Stimulated activated CD8-positive, alpha-beta memory T cell treated with anti-CD3 and anti-CD28 coated beads, Interleukin-15, amount 100 ng/mL, for 24 hours (primary cell): ENCODE measurements around the gene COA4.
"Not testable (repeated sequence)": the region's sequence is repeated elsewhere in the genome, so short reads cannot be mapped to it uniquely, and the experiment has no call there.

Source experiments
- DNase-seq: peaks from one replicate; pipeline ENCODE4 v3.0.0-alpha.2; 2020; ENCODE audit warnings: low read depth

Gene COA4

DNA sequence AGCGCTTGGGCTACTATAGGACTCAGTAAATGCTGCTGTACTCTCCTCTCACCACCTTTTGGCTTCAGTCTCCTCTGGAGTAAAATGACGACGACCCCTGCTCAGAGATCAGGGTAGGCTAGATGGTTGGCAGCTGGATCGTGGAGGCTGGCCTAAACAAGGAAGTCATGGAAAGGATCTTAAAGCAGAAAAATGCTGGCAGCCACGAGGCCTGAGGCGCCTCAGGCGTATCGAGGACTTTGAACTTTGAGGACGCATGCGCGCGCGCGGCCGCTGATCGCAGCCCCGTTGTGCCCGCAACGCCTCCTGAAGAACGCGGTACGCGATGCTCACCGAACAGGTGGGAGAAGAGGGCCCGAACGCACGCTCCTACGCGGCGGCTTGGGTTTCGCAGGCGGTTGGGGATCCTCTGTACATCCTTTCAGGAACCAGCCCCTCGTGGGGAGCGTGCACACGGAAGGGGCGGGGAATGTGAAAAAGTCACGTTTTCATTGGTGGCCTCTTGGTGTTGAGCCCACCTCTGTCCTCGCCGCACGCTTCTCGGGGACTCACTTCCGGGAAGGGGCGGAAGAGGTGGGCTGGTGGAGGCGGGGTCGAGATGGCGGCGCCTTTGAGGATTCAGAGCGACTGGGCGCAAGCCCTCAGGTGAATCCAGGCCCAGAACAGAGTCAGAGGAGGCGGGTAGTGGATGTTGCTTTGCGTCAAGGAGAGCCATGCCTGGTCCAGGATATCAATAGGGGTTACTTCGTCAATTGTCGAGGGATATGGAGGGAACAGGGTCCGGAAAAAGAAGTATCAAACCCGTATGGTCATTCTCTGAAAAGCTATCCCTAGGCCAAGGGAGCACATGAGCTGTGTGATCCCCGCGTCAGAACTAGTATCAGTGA is at the start of gene COA4, which contains the start of gene PAAF1:
Gene COA4 (minus strand): TSS at position 423 of the 887 bp plus-strand sequence. CDS start 3,468 bp downstream, outside the sequence.
Gene PAAF1 (plus strand): TSS at position 576 of the 887 bp plus-strand sequence. CDS start 23 bp downstream, at position 599.
- DNase-seq, result peak; percentile 88

DNA sequence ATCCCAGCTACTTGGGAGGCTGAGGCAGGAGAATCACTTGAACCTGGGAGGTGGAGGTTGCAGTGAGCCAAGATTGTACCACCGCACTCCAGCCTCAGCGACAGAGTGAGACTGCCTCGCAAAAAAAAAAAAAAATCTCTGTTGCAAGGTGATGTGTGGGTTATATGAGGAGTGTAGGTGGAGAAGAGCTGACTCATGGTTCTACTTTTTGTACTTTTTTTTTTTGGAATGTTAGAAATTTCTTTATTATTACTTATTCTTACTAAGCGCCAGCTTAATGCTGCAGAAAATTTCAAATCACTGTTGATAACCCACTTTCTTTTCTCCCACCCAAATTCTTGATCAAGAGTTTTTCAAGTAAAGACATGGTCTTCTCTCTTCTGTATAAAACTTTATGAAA is 44.5 kb upstream of the COA4 start:
- no peak for DNase-seq

DNA sequence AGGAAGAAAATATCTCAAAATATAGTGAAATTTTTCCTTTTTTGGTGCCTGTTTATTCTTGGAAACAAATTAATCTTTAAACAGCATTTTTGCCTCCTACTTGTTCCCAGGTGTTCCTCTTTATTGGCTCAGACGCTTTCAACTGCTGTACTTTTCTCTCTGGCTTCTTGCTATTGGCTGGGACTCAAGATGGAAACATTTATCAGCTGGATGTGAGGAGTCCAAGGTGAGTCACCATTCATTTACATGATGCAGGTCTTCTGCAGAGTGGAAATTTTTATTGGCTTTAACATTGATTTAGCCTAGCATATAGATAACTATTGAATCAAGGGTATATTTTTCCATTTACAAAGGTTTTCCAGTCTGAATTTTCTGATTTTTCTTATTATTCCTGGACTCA is 39.8 kb upstream of the COA4 start:
- DNase-seq, result no peak

DNA sequence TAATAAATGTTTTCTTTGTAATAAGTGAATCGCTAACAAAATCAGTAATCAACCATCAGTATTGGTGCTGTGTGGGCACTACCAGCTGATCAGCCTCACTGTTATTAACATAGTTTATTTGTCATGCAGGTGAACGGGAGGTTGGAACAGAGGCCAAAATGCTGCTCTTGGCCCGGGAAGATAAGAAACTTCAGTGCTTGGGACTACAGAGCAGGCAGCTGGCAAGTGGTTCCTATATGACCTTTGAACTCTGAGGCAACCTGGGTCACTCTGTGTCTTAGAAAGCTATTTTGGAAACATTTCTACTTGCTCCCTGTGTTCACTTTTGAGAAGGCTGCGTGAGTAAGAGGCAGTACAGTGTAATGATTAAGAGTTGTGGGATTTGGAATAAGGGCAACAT is 37.6 kb upstream of the COA4 start:
- DNase-seq, result no peak

DNA sequence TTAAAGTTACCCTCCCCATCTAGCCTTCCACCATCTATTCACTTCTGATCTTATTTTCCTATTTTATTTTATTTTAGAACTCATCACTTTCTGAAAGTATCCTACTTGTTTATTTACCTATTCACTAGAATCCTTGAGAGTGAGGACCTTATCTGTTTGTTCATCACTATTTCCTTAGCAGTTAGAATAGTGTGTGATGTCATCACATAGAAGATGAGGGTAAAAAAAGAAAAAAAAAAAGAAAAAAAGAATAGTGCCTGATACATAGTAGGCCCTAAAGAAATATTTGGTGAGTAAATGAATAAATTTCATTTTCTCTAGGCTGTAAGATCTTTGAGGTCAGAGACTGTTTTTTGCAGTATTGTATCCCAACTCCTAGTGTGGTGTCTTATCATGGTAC is 36.8 kb upstream of the COA4 start:
- no peak for DNase-seq

DNA sequence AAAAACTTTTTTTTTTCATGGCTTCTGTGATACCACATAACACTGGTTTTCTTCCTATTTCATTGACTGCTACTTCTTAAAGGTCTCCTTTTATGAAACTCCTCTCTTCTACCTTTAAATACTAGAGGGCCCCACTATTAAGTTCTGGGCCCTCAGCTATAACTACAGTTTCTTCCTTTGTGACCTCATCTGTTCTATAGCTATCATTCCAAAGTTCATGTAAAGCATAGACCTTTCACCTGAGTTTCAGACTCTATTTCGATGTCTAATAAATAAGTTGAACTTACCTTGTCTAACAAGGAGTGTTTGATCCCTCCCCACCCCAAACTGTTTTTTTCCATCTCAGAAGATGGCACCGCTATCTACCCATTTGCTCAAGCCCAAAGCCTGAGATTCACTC is 35.4 kb upstream of the COA4 start:
- DNase-seq, result no peak

DNA sequence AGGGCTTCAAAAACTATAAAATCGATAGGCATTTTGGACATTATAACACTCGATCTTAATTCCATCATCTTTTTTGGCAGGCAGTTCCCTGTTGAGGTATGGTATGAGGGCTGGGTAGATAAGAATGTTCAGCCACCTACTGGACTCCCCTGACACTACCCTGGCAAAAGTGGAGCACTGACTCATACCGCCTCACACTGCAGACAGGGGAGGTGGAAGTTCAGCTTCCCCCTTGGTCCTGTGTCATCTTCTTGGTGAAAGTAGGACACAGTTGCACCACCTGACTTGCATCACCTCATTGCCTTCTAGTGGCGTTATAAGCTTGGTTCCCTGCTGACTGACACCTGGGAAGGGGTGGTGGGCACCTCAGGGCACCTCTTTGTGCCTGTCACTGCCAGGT is 30.5 kb upstream of the COA4 start:
- no peak for DNase-seq

DNA sequence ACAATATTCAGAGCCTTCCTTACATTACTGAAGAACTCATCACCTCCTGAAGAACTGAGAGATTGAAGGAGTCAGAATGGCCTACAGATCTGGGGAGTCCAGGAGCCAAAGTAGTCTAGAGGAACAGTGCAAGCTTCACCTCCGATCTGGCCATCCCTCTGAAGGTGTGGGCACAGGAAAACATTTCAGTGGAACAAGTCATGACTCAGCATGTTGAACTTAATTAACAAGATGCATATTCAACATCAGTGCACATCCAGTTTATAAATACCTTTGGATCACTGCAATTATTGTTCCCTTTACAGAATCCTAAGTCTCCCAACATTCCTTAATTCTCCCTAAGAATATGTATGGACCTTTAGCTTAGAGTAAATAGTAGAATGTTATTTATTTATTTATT is 25.7 kb upstream of the COA4 start:
- no peak for DNase-seq

DNA sequence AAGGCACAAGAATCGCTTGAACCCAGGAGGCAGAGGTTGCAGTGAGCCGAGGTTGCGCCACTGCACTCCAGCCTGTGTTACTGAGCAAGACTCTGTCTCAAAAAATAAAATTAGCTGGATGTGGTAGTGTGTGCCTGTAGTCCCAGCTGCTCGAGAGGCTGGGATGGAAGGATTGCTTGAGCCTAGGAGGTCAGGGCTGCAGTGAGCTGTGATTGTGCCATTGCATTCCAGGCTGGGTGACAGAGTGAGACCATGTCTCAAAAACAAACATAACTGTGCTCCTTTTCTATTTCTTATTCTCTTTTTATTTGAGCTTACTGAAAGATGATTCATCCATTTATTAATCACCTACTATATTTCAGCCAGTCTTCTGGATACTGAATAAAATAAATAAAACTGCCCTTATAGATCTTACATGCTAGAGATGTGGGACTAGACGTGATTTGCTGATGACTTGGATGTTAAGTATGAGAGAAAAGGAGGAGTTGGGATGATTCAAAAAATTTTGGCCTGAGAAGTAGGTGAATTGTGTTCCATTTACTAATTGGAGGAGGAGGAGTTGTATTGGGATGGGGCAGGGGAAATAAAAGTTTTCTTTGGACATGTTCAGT is 18.2 kb upstream of the COA4 start:
- no peak for DNase-seq

DNA sequence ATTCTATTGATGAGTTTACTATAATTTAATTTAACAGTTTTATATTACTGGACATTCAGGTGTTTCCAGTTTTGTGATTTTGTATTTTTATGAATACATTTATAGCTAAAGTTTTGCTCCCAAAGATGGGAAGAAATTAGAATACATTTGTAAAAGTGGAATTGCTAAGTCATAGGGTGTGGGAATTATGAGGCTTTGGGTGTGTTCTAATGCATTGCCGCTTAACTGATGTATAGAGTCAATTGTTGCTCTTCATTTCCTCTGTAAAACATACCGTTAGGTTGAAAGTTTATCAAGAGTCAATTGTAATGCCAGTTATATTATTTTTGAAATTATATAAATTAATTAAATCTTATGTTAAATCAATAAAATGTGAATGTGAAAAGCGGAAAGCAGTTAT is 16.4 kb upstream of the COA4 start:
- DNase-seq, result no peak

DNA sequence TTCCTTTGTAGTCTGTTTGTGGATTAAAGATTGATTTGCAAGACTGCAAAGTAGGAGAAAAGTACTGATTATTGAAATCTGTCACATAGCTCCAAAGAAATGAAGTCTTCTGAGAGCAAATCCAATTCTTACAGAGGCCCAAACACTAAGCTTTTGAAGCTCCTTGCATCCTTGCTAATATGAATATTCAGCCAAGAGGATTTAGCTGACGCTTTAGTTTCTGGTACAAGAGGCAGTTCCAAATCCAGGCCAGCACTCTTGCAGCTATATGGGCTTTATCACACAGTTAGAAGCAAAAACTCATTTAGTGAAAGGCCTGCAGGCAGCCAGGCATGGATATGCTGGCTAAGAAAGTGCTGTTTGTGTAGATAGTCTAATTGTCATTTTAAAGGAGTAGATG is 12.9 kb upstream of the COA4 start:
- no peak for DNase-seq

DNA sequence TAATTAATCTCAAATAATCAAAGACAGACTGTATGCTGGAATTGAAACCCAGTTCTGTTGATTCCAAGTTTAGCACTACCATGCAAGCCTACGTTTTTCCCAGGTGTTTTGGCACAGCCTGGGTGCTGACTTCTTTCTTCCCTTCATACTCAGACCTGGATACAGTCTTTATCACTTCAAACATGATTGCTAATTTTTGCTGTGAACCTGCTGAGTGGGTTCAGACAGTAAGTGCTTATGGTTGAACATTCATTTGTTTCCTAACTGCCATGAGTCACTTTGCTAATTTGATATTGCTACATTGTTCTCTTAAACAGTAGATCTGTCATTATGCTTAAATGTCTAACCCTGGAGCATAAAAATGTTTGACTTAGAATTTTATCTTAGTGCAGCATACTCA is 12.4 kb upstream of the COA4 start:
- DNase-seq, result no peak

DNA sequence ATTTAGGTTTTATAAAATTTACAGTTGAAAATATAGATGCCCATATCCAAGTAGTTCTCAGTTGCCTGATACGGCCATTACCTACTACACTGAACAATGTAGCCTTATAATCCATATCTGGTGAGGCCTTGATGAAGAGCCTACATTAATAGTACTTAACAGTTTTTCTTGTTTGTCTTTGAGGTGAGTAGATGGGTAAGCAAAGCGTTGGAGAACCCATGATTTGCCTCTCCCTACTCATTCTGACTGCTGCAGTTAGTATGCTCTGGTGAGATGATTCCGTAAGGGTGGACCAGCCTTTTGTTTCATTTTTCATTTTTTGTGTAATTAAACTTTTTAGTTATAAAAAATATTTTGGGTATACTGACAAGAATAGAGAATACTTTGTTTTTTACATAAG is 11.6 kb upstream of the COA4 start:
- DNase-seq, result no peak

DNA sequence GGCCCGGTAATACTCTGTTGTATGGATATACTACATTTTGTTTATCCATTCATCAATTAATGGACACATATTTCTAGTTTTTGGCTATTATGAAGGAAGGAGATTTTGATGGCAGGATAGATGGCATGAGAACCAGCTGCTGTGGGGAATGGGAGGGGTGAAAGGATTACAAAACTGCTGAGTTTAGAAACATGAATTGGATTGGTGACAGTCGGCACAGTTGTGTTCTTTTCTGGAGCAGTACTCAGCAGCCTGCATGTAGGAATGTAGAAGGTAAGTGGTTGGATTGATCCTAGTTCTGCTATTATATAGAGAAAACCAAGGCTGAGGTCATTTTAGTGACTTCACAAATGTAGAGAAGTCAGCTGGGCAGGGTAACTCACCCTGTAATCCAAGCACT is 7.2 kb upstream of the COA4 start:
- no peak for DNase-seq

DNA sequence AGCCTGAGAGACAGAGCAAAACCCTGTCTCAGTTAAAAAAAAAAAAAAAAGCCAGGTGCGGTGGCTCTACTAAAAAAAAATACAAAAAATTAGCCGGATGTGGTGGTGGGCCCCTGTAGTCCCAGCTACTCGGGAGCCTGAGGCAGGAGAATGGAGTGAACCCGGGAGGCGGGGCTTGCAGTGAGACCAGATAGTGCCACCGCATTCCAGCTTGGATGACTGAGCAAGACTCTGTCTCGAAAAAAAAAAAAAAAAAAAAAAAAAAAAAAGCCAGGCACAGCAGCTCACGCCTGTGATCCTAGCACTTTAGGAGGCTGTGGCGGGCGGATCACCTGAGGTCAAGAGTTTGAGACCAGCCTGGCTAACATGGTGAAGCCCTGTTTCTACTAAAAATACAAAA is 3.8 kb upstream of the COA4 start:
- DNase-seq, result not testable (repeated sequence)

DNA sequence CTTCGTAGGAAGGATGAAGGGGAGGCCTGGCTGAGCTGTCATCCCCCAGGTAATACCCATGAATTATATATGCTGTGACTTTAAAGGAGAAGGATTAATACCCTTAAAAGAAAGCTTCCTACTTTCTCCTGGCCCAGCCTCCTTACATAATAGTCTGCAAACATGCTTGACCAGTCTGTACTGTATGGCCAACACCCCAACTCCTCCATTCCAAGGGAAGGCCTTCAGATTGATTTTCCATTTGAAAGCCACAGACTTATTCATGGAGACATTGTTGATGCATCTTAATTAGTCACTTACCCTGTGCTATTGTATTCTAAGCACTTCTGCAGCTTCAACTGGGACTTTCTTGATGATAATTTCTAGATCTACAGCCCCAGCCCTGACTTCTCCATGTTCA is 2.1 kb upstream of the COA4 start:
- no peak for DNase-seq

DNA sequence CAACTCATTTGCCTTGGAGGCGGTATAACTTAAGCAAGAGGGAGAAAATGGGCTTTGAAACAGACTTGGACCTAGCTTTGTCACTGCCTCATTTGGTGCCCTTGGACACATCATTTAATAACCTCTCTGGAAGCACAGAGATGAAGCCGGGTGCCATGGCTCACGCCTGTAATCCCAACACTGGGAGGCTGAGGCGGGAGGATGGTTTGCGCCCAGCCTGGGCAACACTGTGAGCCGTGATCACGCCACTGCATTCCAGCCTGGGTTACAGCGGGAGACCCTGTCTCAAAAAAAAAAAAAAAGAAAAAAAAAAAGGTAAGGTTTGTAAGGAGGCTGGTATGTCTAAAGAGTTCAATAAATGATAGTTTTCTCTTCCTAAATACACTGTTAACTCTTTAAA is 806 bp downstream of the COA4 start:
- no peak for DNase-seq

DNA sequence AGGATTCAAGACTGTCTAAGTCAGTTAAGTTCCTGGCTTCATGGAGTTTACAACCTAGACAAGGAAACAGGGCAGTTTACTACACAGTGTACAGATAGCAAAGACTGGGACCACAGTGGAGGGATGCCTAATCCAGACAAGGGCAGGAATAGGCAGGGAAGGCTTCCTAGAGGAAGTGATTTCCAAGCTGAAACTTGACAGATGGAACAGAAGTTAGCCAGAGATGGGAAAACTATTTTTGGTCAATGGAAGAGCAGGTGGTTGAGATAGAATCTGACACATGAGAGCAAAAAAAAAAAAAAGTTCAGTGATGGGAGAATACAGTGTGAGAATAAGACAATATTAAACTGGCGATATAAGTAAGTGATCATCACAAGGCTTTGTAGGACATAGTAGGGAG is 1.3 kb downstream of the COA4 start:
- no peak for DNase-seq

DNA sequence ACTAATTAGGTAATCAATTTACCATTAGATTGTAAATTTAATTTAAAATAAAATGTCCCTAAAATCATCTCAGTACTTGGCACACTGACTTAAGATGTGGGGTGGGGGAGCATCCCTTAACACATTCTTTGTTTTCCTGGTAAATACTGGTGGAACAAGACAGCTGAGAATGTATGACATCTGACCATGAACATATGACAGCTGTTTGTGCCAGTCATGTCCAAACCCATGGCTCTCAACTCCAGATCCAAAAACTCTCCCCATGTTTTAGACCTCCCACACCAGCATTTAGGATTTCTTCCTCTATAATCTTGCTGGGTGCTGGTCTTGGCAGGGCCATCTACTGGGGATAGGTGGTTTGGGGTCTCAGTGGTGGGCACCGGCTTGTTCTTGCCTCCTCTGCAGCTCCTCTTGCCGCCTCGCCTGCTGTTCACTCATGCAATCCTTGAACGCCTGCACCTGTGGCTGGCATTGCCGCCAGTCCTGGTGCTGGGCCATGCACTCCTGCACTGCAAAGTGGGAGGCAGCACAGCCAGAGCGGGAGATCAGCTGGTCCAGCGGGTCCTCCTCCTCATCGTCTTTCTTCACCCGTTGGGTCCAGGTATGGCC is 3.8 kb downstream of the COA4 start:
- no peak for DNase-seq

DNA sequence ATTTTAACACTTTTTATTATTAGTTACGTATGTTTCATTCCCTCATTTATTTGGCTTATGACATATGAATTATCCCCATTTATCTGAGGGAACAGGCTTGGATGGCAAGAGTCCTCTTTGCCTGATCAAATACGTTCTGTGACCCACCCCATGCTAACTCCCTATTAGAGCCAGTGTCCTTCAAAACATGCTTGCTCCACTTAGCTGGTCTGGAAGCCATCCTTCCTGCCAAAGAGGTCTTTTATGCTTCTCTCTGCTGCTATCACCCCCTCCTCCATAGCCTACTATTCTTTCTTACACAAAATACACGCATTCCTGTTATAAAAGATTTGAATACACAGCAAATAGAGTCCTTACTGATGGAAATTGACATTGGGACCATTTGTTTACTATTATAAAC is 6.4 kb downstream of the COA4 start:
- no peak for DNase-seq

DNA sequence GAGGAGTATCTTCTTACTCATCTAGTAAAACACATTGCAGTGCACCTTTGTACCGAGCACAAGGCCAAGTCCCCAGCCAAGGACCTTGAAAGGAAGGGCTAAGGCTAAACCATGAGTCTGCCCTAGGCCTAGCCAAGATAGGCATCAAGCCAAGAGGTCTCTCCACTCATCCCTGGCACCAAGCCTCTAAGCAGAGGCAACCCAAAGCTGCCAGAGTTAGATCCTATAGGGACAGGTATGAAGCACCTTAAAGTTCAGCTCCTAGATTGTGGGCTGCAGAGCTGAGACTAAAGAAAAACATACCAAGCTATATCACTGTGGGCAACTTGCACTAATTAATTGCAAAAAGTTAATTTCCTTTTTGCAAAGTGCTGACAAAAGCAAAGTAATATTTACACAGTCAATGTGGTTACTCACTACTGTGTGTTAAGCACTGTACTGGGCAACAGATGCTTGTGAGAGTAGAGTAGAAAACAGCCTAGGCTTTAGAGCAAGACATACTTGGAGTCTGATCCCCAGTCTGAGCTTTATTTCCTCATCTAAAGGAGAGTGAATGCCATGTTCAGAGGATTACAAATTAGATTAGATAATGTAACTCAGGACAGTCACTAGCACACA is 7.2 kb downstream of the COA4 start:
- no peak for DNase-seq

DNA sequence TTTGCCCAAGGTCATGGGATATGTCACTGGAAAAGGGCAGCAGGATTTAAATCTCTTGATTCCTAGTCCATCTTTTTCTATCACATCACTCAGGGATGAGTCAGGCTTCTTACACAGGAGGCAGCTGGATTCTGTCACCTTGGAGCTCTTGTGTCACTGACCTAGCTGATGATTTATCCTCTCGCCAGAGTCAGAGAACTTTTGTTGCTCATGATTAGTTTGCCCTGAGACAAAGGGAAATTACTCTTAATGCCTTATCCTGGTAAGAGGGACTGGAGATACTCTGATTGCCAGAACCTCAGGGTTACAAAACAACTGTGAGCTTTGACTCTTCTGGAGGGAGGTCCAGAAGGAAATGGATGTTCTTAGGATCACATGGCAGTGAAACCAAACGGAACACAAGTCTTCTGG is 10.1 kb downstream of the COA4 start:
- no peak for DNase-seq

DNA sequence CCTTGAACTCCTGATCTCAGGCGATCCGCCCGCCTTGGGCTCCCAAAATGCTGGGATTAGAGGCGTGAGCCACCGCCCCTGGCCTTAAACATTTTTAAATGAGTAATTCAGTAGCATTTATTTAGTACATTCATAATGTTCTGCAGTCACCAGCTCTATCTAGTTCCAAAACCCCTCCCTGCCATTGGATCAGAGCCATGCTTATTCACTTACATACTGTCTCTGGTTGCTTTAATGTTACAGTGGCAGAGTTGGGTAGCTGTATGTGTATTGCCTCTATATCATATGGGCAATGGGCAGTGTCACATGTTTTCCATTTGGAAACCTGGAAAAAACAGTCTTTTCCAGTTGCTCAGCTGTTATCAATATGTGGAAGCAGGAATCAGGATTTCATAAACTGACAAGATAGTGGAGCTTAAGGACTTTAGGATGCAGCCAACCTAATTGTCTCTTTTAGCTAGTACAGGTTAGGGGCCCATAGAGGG is 10.5 kb downstream of the COA4 start:
- no peak for DNase-seq
